GM12874 (cell line): ENCODE measurements around the gene AFF3.

Experiments used
- CTCF ChIP-seq: IDR thresholded peaks from 2 replicates; pipeline ENCODE4 v1.5.1; 2011; ENCODE audit warnings: low read depth, mild to moderate bottlenecking, control low read depth, low read length, moderate library complexity; ENCODE audit not compliant: insufficient read depth

The AFF3 gene

GRCh38 chr2:99653433-99653832 is 489.0 kb downstream of the AFF3 start:
- TF ChIP-seq CTCF: no peak

- no peak for TF ChIP-seq CTCF
Measured at GRCh38 chr2:99652862-99653261, 489.5 kb downstream of the AFF3 start.

- TF ChIP-seq CTCF: no peak
Measured at GRCh38 chr2:99651930-99652670, 490.3 kb downstream of the AFF3 start.

GRCh38 chr2:99648906-99649789 is 493.2 kb downstream of the AFF3 start:
- TF ChIP-seq CTCF: no peak

- no peak for TF ChIP-seq CTCF
Measured at GRCh38 chr2:99648178-99648844, 494.1 kb downstream of the AFF3 start.

GRCh38 chr2:99645960-99646359 is 496.4 kb downstream of the AFF3 start:
- no peak for TF ChIP-seq CTCF

- no peak for TF ChIP-seq CTCF
Measured at GRCh38 chr2:99644419-99644787, 498.0 kb downstream of the AFF3 start.
